Esophagus squamous epithelium (tissue), 5 donors: Measurements from ENCODE around the gene HECA. TPM values are rescaled to one million over a fixed set of nuclear protein-coding genes. Genes with fewer than 3 reads are reported as not detected.

Experiments
- DNase-seq: peaks from one replicate; lab custom pipeline; 2025; lab: John Stamatoyannopoulos, UW
- H3K27ac ChIP-seq, 4 donors: fragments of 200-600 bp; sonication (generic); one replicate each; pipeline ENCODE4 v1.5.1; 2016 to 2019; ENCODE audit warnings: mild to moderate bottlenecking in 1 of 4
- H3K27me3 ChIP-seq, 4 donors: fragments of 200-600 bp; sonication (generic); 1 replicate in 3 of 4; 2 replicates in 1 of 4; pipeline versions ENCODE4 v1.5.1 to v1.6.0; 2017 to 2021; ENCODE audit warnings: antibody characterized with exemption in 1 of 4
- H3K36me3 ChIP-seq, 3 donors: fragments of 200-600 bp; sonication (generic); one replicate each; pipeline ENCODE4 v1.5.1; 2016 to 2019
- H3K4me1 ChIP-seq, 3 donors: fragments of 200-600 bp; sonication (generic); one replicate each; pipeline ENCODE4 v1.5.1; 2017 to 2019
- H3K4me3 ChIP-seq, 4 donors: fragments of 200-600 bp; sonication (generic); 1 replicate in 3 of 4; 2 replicates in 1 of 4; pipeline ENCODE4 v1.5.1; 2016 to 2019; ENCODE audit warnings: mild to moderate bottlenecking in 2 of 4, moderate library complexity in 1 of 4
- H3K9me3 ChIP-seq, 3 donors: fragments of 200-600 bp; sonication (generic); one replicate each; pipeline ENCODE4 v1.5.1; 2016 to 2019
- CTCF ChIP-seq, 6 experiments: fragments of 450-650 bp in 4 of 6; fragments of 200-600 bp in 2 of 6; sonication (generic) in 2 of 6; IDR thresholded peaks; one replicate each; pipeline ENCODE4 v1.5.1; 2016 to 2019; ENCODE audit warnings: antibody characterized with exemption in 6 of 6, mild to moderate bottlenecking in 4 of 6, moderate library complexity in 4 of 6
- POLR2A ChIP-seq, 4 donors: fragments of 450-650 bp; IDR thresholded peaks; one replicate each; pipeline ENCODE4 v1.6.1; 2017; ENCODE audit warnings: antibody characterized with exemption in 4 of 4, mild to moderate bottlenecking in 4 of 4, moderate library complexity in 3 of 4
- WGBS, 2 donors: methylation state at CpG; one replicate each; pipeline ENCODE4 v1.1.5; 2018; 5-methylcytosine and 5-hydroxymethylcytosine counted together
- intact Hi-C: fragments of 100-400 bp; cut with DNase I; formaldehyde crosslinking; loops from one replicate; pipeline ENCODE4 v1.15.0; 2022
- total RNA-seq, 4 donors: library from RNA; depleted of rRNA; stranded (reverse); fragments of >200 nt; gene quantifications; one replicate each; pipeline ENCODE4 v1.1.0, GENCODE V29; 2016
- donor health status: DM: yes; HTN: yes; CAD: no.

Gene HECA
- 10 to 100 TPM; 29.6 to 44.4 (median 35.8) TPM for total RNA-seq

GRCh38 chr6:139134817-139135577 is at the start of gene HECA:
TSS of gene HECA (plus strand) at chr6:139135080. CDS start at chr6:139135397, 317 bp downstream.
- peak within 1 kb of the TSS; percentile 97 to 99 (median 98) for H3K27ac ChIP-seq
- no peaks in the 10 kb centered on the region for H3K36me3 ChIP-seq
- peak within 1 kb of the TSS; percentile 76 to 90 (median 88) for H3K4me3 ChIP-seq
- peaks cover 15 to 71% (median 29%) of the 10 kb centered on the region in 3 donors for H3K4me1 ChIP-seq
- TF ChIP-seq CTCF (IDR thresholded peaks at IDR 0.05) (peak in 2 of 6 experiments; percentile 35 to 38), POLR2A (IDR thresholded peaks at IDR 0.05) (peak in 3 of 4 donors; percentile 87 to 98 (median 96))
- intact Hi-C loops, result no loop called here
- H3K9me3 ChIP-seq, result no peaks in the 10 kb centered on the region
- DNase-seq, result peak; percentile 79
- H3K27me3 ChIP-seq, result no peaks in the 10 kb centered on the region
- no CpG with 5 or more reads among the region's 105 CpGs for WGBS, 2 donors

DNA sequence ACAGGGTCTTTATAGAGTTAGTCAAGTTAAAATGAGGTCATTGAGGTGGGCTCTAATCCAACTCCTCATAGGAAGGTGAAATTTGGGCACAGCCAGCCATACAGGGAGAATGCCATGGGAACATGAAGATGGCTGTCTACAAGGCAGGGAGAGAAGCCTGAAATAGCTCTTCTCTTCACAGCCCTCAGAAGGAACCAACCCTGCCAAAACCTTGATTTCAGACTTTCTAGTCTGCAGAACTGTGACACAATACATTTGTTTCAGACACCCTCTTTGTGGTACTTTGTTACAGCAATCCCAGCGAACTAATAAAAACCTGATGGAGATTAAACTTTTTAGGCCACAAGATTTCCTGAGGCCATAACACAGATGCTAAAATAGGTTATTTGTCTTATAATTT is 43.1 kb upstream of the HECA start:
- H3K27me3 ChIP-seq, result no peaks in the 10 kb centered on the region
- no peak overlapping the region for H3K27ac ChIP-seq
- no peaks in the 10 kb centered on the region for H3K36me3 ChIP-seq
- TF ChIP-seq POLR2A (IDR thresholded peaks at IDR 0.05) (no peak), CTCF (IDR thresholded peaks at IDR 0.05) (no peak)
- no peaks in the 10 kb centered on the region for H3K9me3 ChIP-seq
- intact Hi-C loops, result no loop called here
- DNase-seq, result no peak
- H3K4me1 ChIP-seq, result no peaks in the 10 kb centered on the region
- no peak overlapping the region for H3K4me3 ChIP-seq
- 89 to 100% methylated on average over 1 of the region's 1 CpG for WGBS, 2 donors

DNA sequence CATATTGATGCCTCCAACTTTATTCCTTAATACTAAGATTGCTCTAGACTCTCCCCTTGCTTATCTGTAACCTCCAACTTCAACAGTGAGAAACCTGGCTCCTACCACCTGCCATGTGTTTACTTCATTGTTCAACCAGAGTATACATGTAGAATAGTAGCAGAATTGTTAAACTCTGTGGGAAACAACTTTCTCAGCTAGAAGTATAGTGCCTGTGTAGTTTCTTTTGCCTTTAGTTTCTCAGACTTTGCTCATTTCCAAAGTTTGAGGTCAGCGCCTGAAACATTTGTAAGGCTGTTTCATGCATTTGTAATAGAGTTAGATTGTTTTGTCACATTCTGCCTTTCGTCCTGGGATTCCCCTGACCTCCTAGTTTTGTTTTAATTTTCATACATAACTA is 34.9 kb upstream of the HECA start:
- Histone ChIP-seq H3K27me3 (no peaks in the 10 kb centered on the region), H3K9me3 (no peaks in the 10 kb centered on the region), H3K36me3 (no peaks in the 10 kb centered on the region), H3K4me3 (no peak overlapping the region), H3K27ac (no peak overlapping the region), H3K4me1 (no peaks in the 10 kb centered on the region)
- TF ChIP-seq POLR2A (IDR thresholded peaks at IDR 0.05), result no peak
- no peak for TF ChIP-seq CTCF (IDR thresholded peaks at IDR 0.05)
- 65 to 81% methylated on average over 2 of the region's 2 CpGs for WGBS, 2 donors
- DNase-seq, result no peak
- intact Hi-C loops, result no loop called here

GRCh38 chr6:139107051-139107450 is 27.8 kb upstream of the HECA start:
- Histone ChIP-seq H3K27ac (no peak overlapping the region), H3K9me3 (no peaks in the 10 kb centered on the region), H3K27me3 (no peaks in the 10 kb centered on the region), H3K4me1 (peaks cover 0 to 9% (median 6%) of the 10 kb centered on the region in 3 donors), H3K4me3 (no peak overlapping the region), H3K36me3 (no peaks in the 10 kb centered on the region)
- no peak for TF ChIP-seq CTCF (IDR thresholded peaks at IDR 0.05)
- TF ChIP-seq POLR2A (IDR thresholded peaks at IDR 0.05), result no peak
- 84 to 90% methylated on average over 6 of the region's 6 CpGs for WGBS, 2 donors
- intact Hi-C loops, result no loop called here
- no peak for DNase-seq

- TF ChIP-seq POLR2A (IDR thresholded peaks at IDR 0.05) (no peak), CTCF (IDR thresholded peaks at IDR 0.05) (no peak)
- no peaks in the 10 kb centered on the region for H3K27me3 ChIP-seq
- H3K4me1 ChIP-seq, result peaks cover 0 to 22% (median 7%) of the 10 kb centered on the region in 3 donors
- H3K4me3 ChIP-seq, result no peak overlapping the region
- H3K27ac ChIP-seq, result no peak overlapping the region
- H3K36me3 ChIP-seq, result no peaks in the 10 kb centered on the region
- no peaks in the 10 kb centered on the region for H3K9me3 ChIP-seq
- no peak for DNase-seq
- intact Hi-C loops, result no loop called here
- WGBS, 2 donors, result 87 to 99% methylated on average over 8 of the region's 8 CpGs
Measured at GRCh38 chr6:139108378-139108777, 26.5 kb upstream of the HECA start.
